Measurements from ENCODE around the gene HNF1A. TPM values are rescaled to one million over a fixed set of nuclear protein-coding genes. Genes with fewer than 3 reads are reported as not detected.

HNF1A gene
- total and polyA plus RNA-seq, 3 experiments from 2014 or later = not detected

DNA sequence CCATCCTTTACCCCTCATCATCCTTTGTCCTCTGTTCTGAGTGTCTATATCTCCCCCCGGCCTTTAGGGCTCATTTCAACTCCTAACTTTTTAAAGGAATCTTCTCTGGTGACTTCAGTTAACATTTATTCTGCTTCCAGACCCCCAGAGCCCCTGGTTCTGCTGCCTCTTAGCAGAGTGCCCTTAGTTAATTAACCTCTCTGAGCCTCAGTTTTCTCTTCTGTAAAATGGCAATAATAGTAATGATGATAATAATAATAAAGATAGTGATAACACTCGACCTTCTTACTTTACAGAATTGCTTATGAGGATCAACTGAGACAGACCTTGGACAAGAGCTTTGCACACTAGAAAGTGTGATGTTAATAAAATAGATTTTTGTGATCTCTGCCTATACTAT is 44.4 kb downstream of the HNF1A start:
- Histone ChIP-seq H3K4me3 (ENCODE audit: low read length) (no peak overlapping the region), H3K27me3 (ENCODE audit: insufficient read depth, low read length, poor library complexity, severe bottlenecking) (no peaks in the 10 kb centered on the region), H3K4me1 (ENCODE audit: insufficient read depth, low read length) (no peaks in the 10 kb centered on the region), H3K36me3 (ENCODE audit: insufficient read depth, low read length) (peaks cover 19% of the 10 kb centered on the region), H3K27ac (ENCODE audit: low read depth, low read length) (no peak overlapping the region), H3K9me3 (ENCODE audit: low read length) (no peaks in the 10 kb centered on the region)
- H3K4me3 Mint-ChIP-seq = no peak overlapping the region
- CTCF ChIA-PET = no interaction called here
- H3K27me3 Mint-ChIP-seq = no peaks in the 10 kb centered on the region
- no peak overlapping the region for H3K27ac Mint-ChIP-seq
- H3K4me1 Mint-ChIP-seq = peaks cover 0 to 4% (median 4%) of the 10 kb centered on the region in 3 donors
- DNase-seq = no peak
- POLR2A ChIA-PET = interaction anchor here (0.6 kb wide), 1 partner anchor 403 kb away, joined by 4 read pairs; no protein-coding TSS in a partner anchor
- H3K36me3 Mint-ChIP-seq = peaks cover 0 to 65% (median 27%) of the 10 kb centered on the region in 3 donors
- no peaks in the 10 kb centered on the region for H3K9me3 Mint-ChIP-seq

DNA sequence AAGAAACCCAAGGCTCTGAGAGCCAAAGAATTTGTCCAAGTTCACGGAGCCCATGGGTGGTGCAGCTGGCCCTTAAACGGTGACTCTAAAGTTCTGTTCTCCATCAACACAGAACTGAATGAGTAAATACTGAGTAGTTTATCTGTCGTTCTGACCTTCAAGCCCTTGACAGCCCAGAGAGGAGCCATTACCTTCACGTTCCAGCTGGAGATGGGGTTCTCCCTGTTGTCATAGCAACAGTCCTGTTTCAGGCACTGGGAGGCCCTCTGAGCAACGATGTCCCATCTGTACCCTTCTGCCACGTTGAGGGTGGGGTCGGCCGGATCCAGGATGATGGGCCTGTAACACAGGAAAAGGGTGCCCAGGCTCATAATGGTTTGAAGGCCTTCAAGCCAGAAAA is 45.5 kb downstream of the HNF1A start:
- no peaks in the 10 kb centered on the region for H3K4me1 ChIP-seq (ENCODE audit: insufficient read depth, low read length)
- no peaks in the 10 kb centered on the region for H3K27me3 Mint-ChIP-seq
- no peak for DNase-seq
- no peak overlapping the region for H3K4me3 Mint-ChIP-seq
- ChIA-PET POLR2A (no interaction called here), CTCF (no interaction called here)
- H3K36me3 ChIP-seq (ENCODE audit: insufficient read depth, low read length) = peaks cover 24% of the 10 kb centered on the region
- H3K27ac Mint-ChIP-seq = no peak overlapping the region
- no peak overlapping the region for H3K4me3 ChIP-seq (ENCODE audit: low read length)
- H3K9me3 Mint-ChIP-seq = no peaks in the 10 kb centered on the region
- peaks cover 0 to 75% (median 26%) of the 10 kb centered on the region in 3 donors for H3K36me3 Mint-ChIP-seq
- peaks cover 7 to 14% (median 10%) of the 10 kb centered on the region in 3 donors for H3K4me1 Mint-ChIP-seq
- no peaks in the 10 kb centered on the region for H3K27me3 ChIP-seq (ENCODE audit: insufficient read depth, low read length, poor library complexity, severe bottlenecking)
- H3K27ac ChIP-seq (ENCODE audit: low read depth, low read length) = no peak overlapping the region
- H3K9me3 ChIP-seq (ENCODE audit: low read length) = no peaks in the 10 kb centered on the region

DNA sequence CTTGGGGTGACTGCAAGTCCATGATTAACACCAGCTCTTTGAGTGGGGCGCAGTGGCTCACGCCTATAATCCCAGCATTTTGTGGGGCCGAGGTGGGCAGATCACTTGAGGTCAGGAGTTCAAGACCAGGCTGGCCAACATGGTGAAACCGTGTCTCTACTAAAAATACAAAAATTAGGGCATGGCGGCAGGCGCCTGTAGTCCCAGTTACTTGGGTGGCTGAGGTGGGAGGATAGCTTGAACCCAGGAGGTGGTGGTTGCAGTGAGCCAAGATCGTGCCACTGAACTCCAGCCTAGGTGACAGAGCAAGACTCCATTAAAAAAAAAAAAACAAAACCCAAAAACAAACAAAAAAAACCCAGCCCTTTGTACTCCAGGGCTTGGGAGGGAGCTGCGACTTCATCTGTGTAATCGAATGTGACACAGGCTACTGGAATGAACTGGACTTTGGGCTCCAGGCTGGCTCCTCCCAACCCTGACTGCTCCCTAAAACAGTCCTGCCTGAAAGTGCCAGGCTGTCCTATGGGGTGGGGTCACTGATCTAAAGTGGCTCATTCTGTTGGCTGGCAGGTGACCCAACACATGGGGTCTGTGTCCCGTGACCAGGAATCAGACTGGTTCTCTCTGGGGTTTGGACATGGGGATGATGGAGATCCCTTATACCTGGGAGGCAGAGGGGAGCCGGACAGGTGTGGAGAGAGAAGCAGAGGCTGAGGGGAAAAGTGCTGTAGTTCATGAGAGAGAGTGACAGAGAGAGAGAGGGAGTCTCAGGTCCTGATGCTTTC is 47.3 kb downstream of the HNF1A start:
- Histone ChIP-seq H3K27me3 (ENCODE audit: insufficient read depth, low read length, poor library complexity, severe bottlenecking) (no peaks in the 10 kb centered on the region), H3K4me3 (ENCODE audit: low read length) (no peak overlapping the region), H3K9me3 (ENCODE audit: low read length) (no peaks in the 10 kb centered on the region), H3K4me1 (ENCODE audit: insufficient read depth, low read length) (no peaks in the 10 kb centered on the region), H3K27ac (ENCODE audit: low read depth, low read length) (no peak overlapping the region), H3K36me3 (ENCODE audit: insufficient read depth, low read length) (peaks cover 24% of the 10 kb centered on the region)
- ChIA-PET CTCF (interaction anchor here (0.7 kb wide), 1 partner anchor 160 kb away, joined by 3 read pairs; no protein-coding TSS in a partner anchor), POLR2A (interaction anchor here (0.7 kb wide), 1 partner anchor 7 kb away, joined by 5 read pairs; no protein-coding TSS in a partner anchor)
- Mint-ChIP-seq H3K9me3 (no peaks in the 10 kb centered on the region), H3K4me1 (peaks cover 7 to 17% (median 10%) of the 10 kb centered on the region in 3 donors), H3K27ac (no peak overlapping the region), H3K27me3 (no peaks in the 10 kb centered on the region), H3K36me3 (peaks cover 0 to 74% (median 25%) of the 10 kb centered on the region in 3 donors), H3K4me3 (no peak overlapping the region)
- no peak for DNase-seq

DNA sequence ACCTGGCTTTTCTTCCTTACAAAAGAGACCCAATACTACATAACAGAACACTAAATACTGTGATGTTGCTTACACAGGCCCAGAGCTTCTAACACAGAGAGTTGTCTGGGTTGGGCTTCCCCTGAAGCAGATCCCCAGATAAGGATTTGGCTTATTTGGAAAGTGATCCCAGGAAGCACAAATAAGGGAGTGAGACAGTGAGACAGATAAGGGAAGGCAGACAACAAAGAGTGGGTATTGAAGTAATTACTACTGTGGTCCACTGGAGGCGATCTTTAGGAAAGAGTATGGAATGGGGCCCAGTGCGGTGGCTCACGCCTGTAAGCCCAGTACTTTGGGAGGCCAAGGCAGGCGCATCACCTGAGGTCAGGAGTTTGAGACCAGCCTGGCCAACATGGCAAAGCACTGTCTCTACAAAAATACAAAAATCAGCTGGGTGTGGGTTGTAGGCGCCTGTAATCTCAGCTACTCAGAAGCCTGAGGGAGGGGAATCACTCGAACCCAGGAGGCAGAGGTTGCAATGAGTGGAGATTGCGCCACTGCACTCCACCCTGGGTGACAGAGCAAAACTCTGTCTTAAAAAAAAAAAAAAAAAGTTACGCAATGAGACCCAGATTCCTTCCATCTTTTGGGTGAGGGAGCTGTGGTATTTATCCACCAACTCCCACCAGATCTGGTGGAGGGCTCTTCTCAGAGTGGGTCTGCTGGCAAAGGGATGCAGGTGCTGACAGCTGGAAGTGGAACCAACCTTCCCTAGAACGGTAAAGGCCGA is 48.1 kb downstream of the HNF1A start:
- H3K4me1 ChIP-seq (ENCODE audit: insufficient read depth, low read length) = no peaks in the 10 kb centered on the region
- Mint-ChIP-seq H3K4me3 (peak overlapping the region in 1 of 7 donors; percentile 76), H3K36me3 (peaks cover 0 to 73% (median 27%) of the 10 kb centered on the region in 3 donors), H3K27me3 (no peaks in the 10 kb centered on the region), H3K27ac (peak overlapping the region in 4 of 8 donors; percentile 32 to 68 (median 50)), H3K9me3 (no peaks in the 10 kb centered on the region), H3K4me1 (peaks cover 7 to 20% (median 10%) of the 10 kb centered on the region in 3 donors)
- DNase-seq = no peak
- no peaks in the 10 kb centered on the region for H3K27me3 ChIP-seq (ENCODE audit: insufficient read depth, low read length, poor library complexity, severe bottlenecking)
- H3K9me3 ChIP-seq (ENCODE audit: low read length) = no peaks in the 10 kb centered on the region
- H3K4me3 ChIP-seq (ENCODE audit: low read length) = no peak overlapping the region
- H3K36me3 ChIP-seq (ENCODE audit: insufficient read depth, low read length) = peaks cover 24% of the 10 kb centered on the region
- CTCF ChIA-PET = interaction anchor here (1.3 kb wide), 1 partner anchor 34 kb away, joined by 5 read pairs; no protein-coding TSS in a partner anchor
- POLR2A ChIA-PET = no interaction called here
- no peak overlapping the region for H3K27ac ChIP-seq (ENCODE audit: low read depth, low read length)

DNA sequence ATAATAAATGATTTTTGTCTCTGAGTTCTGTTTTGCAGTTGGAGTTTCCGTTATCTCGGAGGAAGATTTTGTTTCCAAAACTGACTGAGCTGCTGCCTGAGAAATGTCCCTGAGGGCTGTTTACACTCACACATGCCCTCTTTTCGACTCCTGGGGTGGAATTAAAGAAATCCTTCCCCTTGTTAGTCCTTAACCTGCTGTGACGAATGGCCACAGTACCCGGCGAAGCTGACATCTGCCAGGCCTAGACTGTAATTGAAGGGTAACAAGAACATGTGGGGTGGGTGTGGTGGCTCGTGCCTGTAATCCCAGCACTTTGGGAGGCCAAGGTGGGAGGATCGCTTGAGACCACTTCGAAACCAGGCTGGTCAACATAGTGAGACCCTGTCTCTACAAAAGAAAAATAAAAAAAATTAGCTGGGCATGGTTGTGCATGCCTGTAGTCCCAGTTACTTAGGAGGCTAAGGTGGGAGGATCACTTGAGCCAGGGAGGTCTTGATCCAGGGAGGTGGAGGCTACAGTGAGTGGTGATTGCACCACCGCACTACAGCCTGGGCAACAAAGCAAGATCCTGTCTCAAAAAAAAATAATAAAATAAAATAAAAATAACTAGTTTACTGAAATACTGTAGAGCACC is 52.4 kb downstream of the HNF1A start:
- Mint-ChIP-seq H3K4me1 (peaks cover 37 to 55% (median 39%) of the 10 kb centered on the region in 3 donors), H3K36me3 (peaks cover 0 to 72% (median 26%) of the 10 kb centered on the region in 3 donors), H3K27ac (peak overlapping the region in 5 of 8 donors; percentile 44 to 74 (median 66)), H3K4me3 (no peak overlapping the region), H3K27me3 (no peaks in the 10 kb centered on the region), H3K9me3 (no peaks in the 10 kb centered on the region)
- Histone ChIP-seq H3K9me3 (ENCODE audit: low read length) (no peaks in the 10 kb centered on the region), H3K36me3 (ENCODE audit: insufficient read depth, low read length) (peaks cover 24% of the 10 kb centered on the region), H3K27ac (ENCODE audit: low read depth, low read length) (no peak overlapping the region), H3K4me1 (ENCODE audit: insufficient read depth, low read length) (peaks cover 32% of the 10 kb centered on the region), H3K27me3 (ENCODE audit: insufficient read depth, low read length, poor library complexity, severe bottlenecking) (no peaks in the 10 kb centered on the region), H3K4me3 (ENCODE audit: low read length) (no peak overlapping the region)
- DNase-seq = no peak
- ChIA-PET CTCF (no interaction called here), POLR2A (interaction anchor here (0.5 kb wide), 1 partner anchor 34 kb away, joined by 3 read pairs; no protein-coding TSS in a partner anchor)

DNA sequence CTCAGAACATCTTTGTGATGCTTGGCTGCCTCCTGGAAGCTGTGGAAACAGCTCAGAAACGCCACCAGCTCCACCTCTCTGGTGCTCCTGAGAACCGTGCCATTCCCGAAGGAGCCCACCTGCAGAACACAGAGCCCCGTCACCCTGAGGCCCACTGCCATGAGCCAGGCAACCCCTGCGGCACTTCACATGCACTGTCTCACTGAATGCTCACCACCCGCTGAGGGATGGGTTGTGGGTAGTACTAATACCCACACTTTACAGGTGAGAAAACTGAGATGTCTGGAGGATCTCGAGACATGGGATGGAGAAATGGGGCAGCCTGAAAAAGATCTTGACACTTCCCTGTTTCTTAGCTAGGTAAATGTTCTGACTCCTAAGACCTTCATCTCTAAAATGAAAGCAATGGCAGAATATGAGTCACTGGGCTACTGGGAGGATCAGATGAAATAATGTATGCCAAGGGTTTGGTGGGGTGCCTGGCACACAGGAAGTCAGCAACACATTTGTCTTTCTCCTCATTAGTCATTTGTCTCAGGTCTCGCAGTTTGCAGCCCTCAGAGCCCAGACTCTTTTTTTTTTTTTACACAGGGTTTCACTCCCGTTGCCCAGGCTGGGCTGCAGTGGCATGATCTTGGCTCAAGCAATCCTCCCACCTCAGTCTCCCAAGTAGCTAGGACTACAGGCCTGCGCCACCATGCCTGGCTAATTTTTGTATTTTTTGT is 55.4 kb downstream of the HNF1A start:
- Mint-ChIP-seq H3K4me1 (peaks cover 50 to 68% (median 53%) of the 10 kb centered on the region in 3 donors), H3K27me3 (no peaks in the 10 kb centered on the region), H3K27ac (peak overlapping the region; percentile 89 to 99 (median 97)), H3K4me3 (peak overlapping the region; percentile 64 to 98 (median 78)), H3K36me3 (peaks cover 0 to 54% (median 10%) of the 10 kb centered on the region in 3 donors), H3K9me3 (no peaks in the 10 kb centered on the region)
- ChIA-PET POLR2A (interaction anchor here (0.6 to 1.3 kb wide), 2 partner anchors 26 to 109 kb away, joined by 3 to 7 read pairs; no protein-coding TSS in a partner anchor), CTCF (interaction anchor here (1.0 to 4.3 kb wide), 4 partner anchors 15 to 64 kb away, joined by 3 to 25 read pairs (median 3); no protein-coding TSS in a partner anchor)
- H3K27ac ChIP-seq (ENCODE audit: low read depth, low read length) = peak overlapping the region; percentile 66
- DNase-seq = peak; percentile 42 to 82 (median 54)
- peaks cover 60% of the 10 kb centered on the region for H3K4me1 ChIP-seq (ENCODE audit: insufficient read depth, low read length)
- peak overlapping the region; percentile 40 for H3K4me3 ChIP-seq (ENCODE audit: low read length)
- H3K9me3 ChIP-seq (ENCODE audit: low read length) = no peaks in the 10 kb centered on the region
- no peaks in the 10 kb centered on the region for H3K27me3 ChIP-seq (ENCODE audit: insufficient read depth, low read length, poor library complexity, severe bottlenecking)
- no peaks in the 10 kb centered on the region for H3K36me3 ChIP-seq (ENCODE audit: insufficient read depth, low read length)

DNA sequence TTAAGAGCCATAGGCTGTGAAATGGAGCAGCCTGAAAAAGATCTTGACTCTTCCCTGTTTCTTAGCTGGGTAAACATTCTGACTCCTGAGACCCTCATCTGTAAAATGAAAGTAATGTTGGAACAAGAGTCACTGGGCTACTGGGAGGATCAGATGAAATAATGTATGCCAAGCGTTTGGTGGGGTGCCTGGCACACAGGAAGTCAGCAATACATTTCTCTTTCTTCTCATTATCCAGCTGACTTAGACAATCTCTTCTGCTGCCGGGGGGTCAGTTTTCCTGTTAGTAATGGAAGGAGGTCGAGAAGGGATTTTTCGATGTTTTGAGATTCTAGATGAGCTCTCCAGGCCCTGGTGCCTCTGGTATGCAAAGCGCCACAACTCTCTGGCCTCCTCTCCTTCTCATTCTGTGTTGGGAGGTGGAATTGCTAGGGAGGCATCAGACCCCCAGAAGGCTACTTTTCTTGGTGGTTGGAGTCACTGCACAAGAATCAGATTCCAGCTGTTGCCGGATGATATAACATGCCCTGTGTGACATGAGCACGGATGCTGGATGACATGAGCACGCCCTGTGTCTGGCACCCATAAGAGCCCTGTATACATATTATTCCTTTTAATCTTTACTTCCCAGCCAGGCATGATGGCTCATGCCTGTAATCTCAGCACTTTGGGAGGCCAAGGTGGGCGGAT is 56.4 kb downstream of the HNF1A start:
- H3K27ac ChIP-seq (ENCODE audit: low read depth, low read length) = peak overlapping the region; percentile 66

More for the DNA sequence above, 56.4 kb downstream of the HNF1A start:
- Histone ChIP-seq H3K9me3 (ENCODE audit: low read length) (no peaks in the 10 kb centered on the region), H3K4me3 (ENCODE audit: low read length) (peak overlapping the region; percentile 40), H3K4me1 (ENCODE audit: insufficient read depth, low read length) (peaks cover 60% of the 10 kb centered on the region), H3K27me3 (ENCODE audit: insufficient read depth, low read length, poor library complexity, severe bottlenecking) (no peaks in the 10 kb centered on the region), H3K36me3 (ENCODE audit: insufficient read depth, low read length) (no peaks in the 10 kb centered on the region)
- Mint-ChIP-seq H3K4me1 (peaks cover 53 to 69% (median 57%) of the 10 kb centered on the region in 3 donors), H3K9me3 (no peaks in the 10 kb centered on the region), H3K36me3 (peaks cover 0 to 55% (median 12%) of the 10 kb centered on the region in 3 donors), H3K27ac (peak overlapping the region; percentile 89 to 99 (median 97)), H3K27me3 (no peaks in the 10 kb centered on the region), H3K4me3 (peak overlapping the region; percentile 57 to 98 (median 78))
- CTCF ChIA-PET = interaction anchor here (1.0 to 4.3 kb wide), 2 partner anchors 25 to 26 kb away, joined by 3 to 25 read pairs; no protein-coding TSS in a partner anchor
- no peak for DNase-seq
- POLR2A ChIA-PET = interaction anchor here (0.6 kb wide), 2 partner anchors 17 to 1740 kb away, joined by 3 read pairs; no protein-coding TSS in a partner anchor
